RWPE2 (cell line): ENCODE results near the gene TMEM221.

Experiments
- ATAC-seq: fragments of 200-7000 bp; cut with Tn5 transposase; 3 replicates; pipeline ENCODE4 v1.9.1; 2021; ENCODE audit warnings: low read depth
- DNase-seq: peaks from one replicate; pipeline ENCODE4 v3.0.0-alpha.2; 2020; ENCODE audit warnings: low spot score
- H3K27ac ChIP-seq: fragments of 450-650 bp; 2 replicates; pipeline ENCODE4 v1.5.1; 2017; ENCODE audit warnings: mild to moderate bottlenecking; ENCODE audit not compliant: poor library complexity, severe bottlenecking
- H3K27me3 ChIP-seq: fragments of 250-450 bp; sonication (Bioruptor Pico); 2 replicates; pipeline ENCODE4 v1.5.1; 2021; ENCODE audit warnings: mild to moderate bottlenecking, moderate library complexity; ENCODE audit not compliant: insufficient read depth, poor library complexity, severe bottlenecking
- H3K36me3 ChIP-seq: fragments of 250-450 bp; sonication (Bioruptor Pico); 2 replicates; pipeline ENCODE4 v1.5.1; 2020; ENCODE audit warnings: low read depth, mild to moderate bottlenecking, moderate library complexity
- H3K4me1 ChIP-seq: fragments of 250-450 bp; sonication (Bioruptor Pico); 2 replicates; pipeline ENCODE4 v1.5.1; 2021; ENCODE audit warnings: mild to moderate bottlenecking, moderate library complexity; ENCODE audit not compliant: insufficient read depth, poor library complexity, severe bottlenecking
- H3K4me3 ChIP-seq: fragments of 250-450 bp; sonication (Bioruptor Pico); 2 replicates; pipeline ENCODE4 v1.5.1; 2021; ENCODE audit warnings: mild to moderate bottlenecking, moderate library complexity; ENCODE audit not compliant: severe bottlenecking
- H3K9me3 ChIP-seq: fragments of 250-450 bp; sonication (Bioruptor Pico); 2 replicates; pipeline ENCODE4 v1.5.1; 2021; ENCODE audit warnings: mild to moderate bottlenecking, moderate library complexity; ENCODE audit not compliant: severe bottlenecking
- TF ChIP-seq, protein P1 (sequence below): fragments of 450-650 bp; IDR thresholded peaks from one replicate; pipeline ENCODE4 v1.5.1; 2017; ENCODE audit warnings: mild to moderate bottlenecking, moderate library complexity; ENCODE audit not compliant: poor library complexity, severe bottlenecking

Gene TMEM221

DNA sequence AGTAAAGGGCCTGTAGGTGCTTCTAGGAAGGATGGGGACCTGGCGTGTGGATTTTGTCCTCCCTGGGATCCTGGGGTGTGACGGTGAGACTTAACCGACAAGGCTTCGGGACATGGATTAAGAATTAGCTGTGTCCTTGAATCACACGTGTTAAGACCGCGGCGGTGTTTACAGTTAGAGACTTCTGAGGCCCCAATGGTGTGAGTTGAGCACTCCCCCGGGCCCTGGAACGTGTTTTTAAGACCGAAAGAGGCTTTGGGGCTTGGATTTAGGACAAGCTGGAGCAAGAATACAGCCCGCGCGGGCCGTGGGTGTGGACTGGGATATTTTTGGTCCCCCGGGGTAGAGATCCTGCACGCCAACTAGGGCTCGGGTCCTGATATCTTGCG, 20.6 kb upstream of the TMEM221 start:
- ATAC-seq (no peak), DNase-seq (no peak)
- Histone ChIP-seq H3K36me3 (no peaks in the 10 kb centered on the region), H3K4me1 (no peaks in the 10 kb centered on the region), H3K4me3 (peak overlapping the region; percentile 51), H3K27me3 (no peaks in the 10 kb centered on the region), H3K9me3 (no peaks in the 10 kb centered on the region), H3K27ac (peak overlapping the region; percentile 22)
- TF ChIP-seq, protein P1, sequence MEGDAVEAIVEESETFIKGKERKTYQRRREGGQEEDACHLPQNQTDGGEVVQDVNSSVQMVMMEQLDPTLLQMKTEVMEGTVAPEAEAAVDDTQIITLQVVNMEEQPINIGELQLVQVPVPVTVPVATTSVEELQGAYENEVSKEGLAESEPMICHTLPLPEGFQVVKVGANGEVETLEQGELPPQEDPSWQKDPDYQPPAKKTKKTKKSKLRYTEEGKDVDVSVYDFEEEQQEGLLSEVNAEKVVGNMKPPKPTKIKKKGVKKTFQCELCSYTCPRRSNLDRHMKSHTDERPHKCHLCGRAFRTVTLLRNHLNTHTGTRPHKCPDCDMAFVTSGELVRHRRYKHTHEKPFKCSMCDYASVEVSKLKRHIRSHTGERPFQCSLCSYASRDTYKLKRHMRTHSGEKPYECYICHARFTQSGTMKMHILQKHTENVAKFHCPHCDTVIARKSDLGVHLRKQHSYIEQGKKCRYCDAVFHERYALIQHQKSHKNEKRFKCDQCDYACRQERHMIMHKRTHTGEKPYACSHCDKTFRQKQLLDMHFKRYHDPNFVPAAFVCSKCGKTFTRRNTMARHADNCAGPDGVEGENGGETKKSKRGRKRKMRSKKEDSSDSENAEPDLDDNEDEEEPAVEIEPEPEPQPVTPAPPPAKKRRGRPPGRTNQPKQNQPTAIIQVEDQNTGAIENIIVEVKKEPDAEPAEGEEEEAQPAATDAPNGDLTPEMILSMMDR = no peak

DNA sequence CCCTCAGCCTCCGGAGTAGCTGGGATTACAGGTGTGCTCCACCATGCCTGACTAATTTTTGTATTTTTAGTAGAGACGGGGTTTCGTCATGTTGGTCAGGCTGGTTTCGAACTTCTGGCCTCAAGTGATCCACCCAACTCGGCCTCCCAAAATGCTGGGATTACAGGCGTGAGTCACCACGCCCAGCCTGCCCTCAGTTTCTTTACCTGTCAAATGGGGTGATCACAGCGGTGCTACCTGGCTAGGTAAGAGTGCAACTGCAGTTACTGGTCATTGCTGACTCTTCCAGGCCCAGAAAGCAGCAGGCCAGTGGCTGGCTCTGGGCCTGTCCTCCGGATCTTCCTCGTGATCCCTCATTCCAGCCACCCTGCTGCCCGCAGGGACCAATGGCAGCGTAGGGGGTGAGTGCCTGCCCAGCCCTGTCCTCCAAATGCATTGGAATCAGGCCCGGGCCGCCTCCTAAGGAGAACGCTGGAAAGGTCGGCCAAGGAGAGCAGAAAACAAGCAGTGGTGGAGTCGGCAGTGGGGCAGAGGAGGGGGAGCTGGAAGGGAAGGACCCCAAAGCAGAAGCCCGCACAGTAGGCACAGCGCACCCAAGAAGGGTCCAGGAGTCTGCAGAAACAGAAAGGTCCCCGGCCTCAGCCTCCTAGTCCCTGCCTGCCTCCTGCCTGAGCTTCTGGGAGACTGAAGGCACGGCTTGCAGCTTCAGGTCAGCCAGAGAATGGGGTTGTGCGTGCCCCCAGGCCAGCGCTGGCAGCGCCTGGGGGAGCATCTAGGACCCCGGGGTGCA, 20.0 kb upstream of the TMEM221 start:
- Histone ChIP-seq H3K27ac (peak overlapping the region; percentile 22), H3K27me3 (no peaks in the 10 kb centered on the region), H3K4me3 (peak overlapping the region; percentile 51), H3K9me3 (no peaks in the 10 kb centered on the region), H3K4me1 (no peaks in the 10 kb centered on the region), H3K36me3 (no peaks in the 10 kb centered on the region)
- DNase-seq (no peak), ATAC-seq (no peak)
- TF ChIP-seq, protein P1 = no peak

- TF ChIP-seq, protein P1 = no peak
- H3K27ac ChIP-seq = no peak overlapping the region
- DNase-seq = no peak
Observed at GRCh38 chr19:17467471-17468301, 19.2 kb upstream of the TMEM221 start.

GRCh38 chr19:17466487-17466850, 18.0 kb upstream of the TMEM221 start:
- no peaks in the 10 kb centered on the region for H3K27me3 ChIP-seq
- no peak for ATAC-seq
- H3K4me1 ChIP-seq = no peaks in the 10 kb centered on the region
- no peaks in the 10 kb centered on the region for H3K9me3 ChIP-seq
- TF ChIP-seq, protein P1 = peak; percentile 66
- H3K36me3 ChIP-seq = no peaks in the 10 kb centered on the region
- H3K4me3 ChIP-seq = no peak overlapping the region
- no peak for DNase-seq
- H3K27ac ChIP-seq = no peak overlapping the region

More at GRCh38 chr19:17467471-17468301, 19.2 kb upstream of the TMEM221 start:
- no peaks in the 10 kb centered on the region for H3K9me3 ChIP-seq
- no peaks in the 10 kb centered on the region for H3K4me1 ChIP-seq
- H3K36me3 ChIP-seq = no peaks in the 10 kb centered on the region
- no peak overlapping the region for H3K4me3 ChIP-seq
- no peaks in the 10 kb centered on the region for H3K27me3 ChIP-seq
- ATAC-seq = no peak
